Epithelial cell of proximal tubule (primary cell): Measurements from ENCODE around the gene PRR35. TPM values are rescaled to one million over a fixed set of nuclear protein-coding genes. Genes with fewer than 3 reads are reported as not detected.

Source experiments
- DNase-seq: peaks from one replicate; pipeline ENCODE4 v3.0.0-alpha.2; 2011; ENCODE audit warnings: low read depth
- H3K4me3 ChIP-seq: 2 replicates; pipeline ENCODE4 v1.5.1; 2011; ENCODE audit warnings: low read depth, mild to moderate bottlenecking, low read length
- total RNA-seq: library from RNA; depleted of rRNA; stranded (reverse); fragments of >200 nt; gene quantifications from 2 replicates; pipeline ENCODE4 v1.2.3, GENCODE V29; 2015
- TF ChIP-seq, protein P1 (sequence below): conservative IDR thresholded peaks from 2 replicates; pipeline ENCODE4 v1.5.1; 2012; ENCODE audit warnings: low read depth, mild to moderate bottlenecking, low read length

PRR35 gene
- total RNA-seq, 1 donor from 2014 or later, result not detected

DNA sequence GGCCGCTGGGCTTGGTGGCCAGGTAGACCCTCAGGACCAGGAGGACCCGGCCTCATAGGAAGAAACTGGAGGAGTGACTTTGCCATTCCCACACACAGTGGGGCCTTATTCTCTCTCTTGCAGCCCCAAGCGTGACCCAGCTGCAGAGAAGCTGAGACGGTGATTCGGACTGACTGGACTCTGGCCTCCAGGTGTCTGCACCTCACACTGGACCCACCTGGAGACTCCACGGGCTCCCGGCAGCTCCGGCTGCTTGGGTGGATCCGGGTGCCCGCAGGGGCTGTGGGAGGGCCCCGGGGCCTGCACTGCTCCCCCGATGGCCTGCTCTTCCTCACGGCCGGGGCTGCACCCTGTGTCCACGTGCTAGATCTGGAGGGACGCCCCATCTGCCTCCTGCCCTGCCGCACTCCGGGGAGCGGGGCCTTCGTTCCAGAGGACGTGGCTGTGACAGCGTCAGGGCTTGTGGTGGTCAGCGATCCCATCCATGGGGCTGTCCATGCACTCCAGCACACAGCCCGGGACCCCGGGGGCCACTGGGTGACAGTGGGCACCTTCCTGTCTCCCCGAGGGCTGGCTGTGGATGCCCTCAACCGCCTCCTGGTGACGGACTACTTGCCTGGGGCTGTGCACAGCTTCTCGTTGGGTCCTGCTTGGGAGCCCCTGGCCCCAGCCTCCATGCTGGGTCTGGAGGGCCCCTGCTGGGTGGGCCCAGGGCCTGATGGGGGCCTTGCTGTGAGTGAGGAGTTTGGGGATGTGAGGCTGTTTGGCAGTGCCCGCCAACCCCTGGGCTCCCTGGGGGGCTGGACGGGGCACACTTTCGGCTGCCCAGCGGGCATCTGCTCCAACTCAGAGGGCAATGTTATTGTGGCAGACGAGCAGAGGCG, 7.4 kb downstream of the PRR35 start:
- no peak for DNase-seq
- H3K4me3 ChIP-seq, result no peak overlapping the region
- TF ChIP-seq, protein P1, sequence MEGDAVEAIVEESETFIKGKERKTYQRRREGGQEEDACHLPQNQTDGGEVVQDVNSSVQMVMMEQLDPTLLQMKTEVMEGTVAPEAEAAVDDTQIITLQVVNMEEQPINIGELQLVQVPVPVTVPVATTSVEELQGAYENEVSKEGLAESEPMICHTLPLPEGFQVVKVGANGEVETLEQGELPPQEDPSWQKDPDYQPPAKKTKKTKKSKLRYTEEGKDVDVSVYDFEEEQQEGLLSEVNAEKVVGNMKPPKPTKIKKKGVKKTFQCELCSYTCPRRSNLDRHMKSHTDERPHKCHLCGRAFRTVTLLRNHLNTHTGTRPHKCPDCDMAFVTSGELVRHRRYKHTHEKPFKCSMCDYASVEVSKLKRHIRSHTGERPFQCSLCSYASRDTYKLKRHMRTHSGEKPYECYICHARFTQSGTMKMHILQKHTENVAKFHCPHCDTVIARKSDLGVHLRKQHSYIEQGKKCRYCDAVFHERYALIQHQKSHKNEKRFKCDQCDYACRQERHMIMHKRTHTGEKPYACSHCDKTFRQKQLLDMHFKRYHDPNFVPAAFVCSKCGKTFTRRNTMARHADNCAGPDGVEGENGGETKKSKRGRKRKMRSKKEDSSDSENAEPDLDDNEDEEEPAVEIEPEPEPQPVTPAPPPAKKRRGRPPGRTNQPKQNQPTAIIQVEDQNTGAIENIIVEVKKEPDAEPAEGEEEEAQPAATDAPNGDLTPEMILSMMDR, result no peak

DNA sequence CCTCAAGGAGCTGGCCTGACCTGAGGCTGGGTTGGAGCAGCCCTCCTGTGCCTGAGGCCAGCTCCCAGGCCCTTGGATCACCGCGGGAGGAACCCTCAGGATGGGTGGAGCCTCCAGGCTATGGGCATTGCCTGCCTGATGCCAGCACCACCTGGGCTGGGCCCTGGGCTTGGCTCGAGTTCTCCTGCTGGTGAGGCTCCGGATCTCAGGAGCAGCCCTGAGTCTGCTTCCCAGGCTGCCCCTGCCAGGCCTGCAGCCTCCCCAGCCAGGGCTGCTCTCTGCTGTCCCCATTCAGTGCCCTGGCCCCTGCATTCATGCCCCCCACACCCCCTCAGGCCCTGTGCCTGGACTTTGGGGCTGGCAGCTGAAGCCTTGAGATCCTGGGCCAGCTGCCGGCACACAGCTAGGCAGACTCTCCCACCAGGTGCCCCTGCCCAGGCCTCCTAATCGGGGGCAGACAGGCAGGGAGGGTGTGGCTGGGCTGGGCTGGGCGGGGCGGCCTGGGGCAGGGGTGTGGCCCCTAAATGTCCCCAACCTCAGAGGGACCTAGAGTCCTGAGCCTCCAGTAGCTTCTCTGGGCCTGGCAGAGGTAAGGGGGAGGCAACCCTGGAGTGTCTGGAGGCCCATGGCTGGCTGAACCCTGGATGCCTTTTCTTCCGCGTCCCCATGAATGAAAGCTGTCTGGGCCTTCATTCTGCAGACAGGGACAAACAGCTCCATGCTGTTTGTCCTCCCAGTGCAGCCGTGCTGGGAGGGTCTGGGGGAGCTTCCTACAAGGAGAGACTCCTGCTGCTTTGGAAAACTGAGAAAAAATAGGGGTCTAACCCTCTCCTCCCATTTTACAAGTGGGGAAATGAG, 8.4 kb downstream of the PRR35 start:
- DNase-seq, result no peak
- H3K4me3 ChIP-seq, result peak overlapping the region; percentile 92
- TF ChIP-seq, protein P1, result no peak

DNA sequence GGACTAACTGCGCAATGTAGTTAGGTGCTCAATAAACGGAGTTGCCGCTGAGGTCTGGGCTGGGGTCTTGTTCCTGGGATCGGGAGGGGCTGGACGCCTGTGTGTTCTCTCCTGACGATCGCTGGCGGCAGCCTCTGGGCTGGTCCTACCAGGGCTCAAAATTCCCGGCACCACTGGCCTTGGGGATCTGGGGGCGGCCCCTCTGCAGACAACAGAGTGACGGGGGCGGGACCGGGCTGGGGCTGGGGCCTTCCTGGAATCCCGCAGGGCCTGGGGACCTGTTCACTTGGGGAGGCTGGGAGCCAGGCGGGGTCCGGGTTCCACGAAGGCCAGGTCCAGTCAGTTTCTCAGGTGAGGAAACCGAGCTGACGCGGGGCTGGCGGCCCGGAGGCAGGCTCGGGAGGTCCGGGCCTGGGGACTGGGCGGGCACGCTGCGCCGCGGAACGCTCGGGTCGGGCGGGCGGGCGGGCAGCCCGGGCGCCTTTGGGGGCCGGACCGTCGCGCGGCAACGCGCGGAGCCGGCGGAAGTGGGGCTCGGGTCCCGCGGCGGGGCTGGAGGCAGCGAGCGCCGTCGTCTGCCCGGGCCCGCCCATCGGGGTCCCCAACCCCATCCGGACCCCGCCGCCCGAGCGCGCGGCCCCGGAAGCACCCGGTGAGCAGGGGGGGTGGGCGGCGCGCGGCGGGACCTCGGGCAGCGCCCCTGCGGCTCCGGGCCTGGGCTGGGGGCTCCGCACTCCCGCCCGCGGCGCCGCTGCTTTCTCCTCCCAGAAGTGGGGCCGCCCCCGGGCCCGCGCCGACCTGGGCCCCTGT, 9.5 kb downstream of the PRR35 start, which contains the start of gene PIGQ:
TSS of gene PIGQ (plus strand) at position 524 of the 810 bp plus-strand sequence. CDS start 4,107 bp downstream, outside the sequence.
- no peak for DNase-seq
- TF ChIP-seq, protein P1, result no peak

DNA sequence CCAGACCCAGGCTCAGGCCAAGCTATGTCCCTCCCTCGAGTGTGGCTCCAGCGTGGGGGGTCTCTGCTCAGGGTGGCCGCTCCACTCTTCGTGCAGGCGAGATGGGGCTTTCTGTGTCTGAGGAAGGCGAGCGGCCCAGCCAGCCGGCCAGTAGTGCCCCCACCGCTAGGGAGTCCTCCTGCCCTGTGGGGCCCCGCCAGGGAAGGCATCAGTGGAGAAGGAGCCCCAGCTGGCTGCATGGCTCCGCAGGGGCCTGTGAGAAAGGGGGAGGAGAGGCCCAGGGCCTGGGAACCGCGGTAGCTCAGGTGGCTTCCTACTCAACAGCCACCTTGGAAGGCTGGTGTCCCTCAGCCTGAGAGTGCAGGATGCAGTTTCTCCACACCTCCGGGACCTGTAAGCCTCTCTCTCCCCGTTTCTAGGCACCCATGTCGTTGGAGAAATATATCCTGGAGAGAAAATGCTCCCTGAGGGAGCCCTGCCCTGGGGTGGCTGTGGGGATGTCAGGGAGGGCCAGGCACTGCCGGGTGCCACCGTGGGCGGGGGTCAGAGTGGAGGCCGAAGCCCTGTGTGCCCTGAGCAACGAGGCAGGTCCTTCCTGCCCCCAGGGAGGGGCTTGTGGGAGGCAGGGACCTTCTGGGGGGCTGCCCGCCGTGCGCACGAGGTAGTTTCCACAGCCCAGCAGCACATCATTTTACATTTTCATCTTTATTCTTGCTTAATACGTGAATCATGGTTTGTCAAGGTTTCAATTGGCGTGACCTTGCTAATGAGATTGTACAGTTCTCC, 12.9 kb downstream of the PRR35 start:
- TF ChIP-seq, protein P1, result no peak
- no peak overlapping the region for H3K4me3 ChIP-seq
- DNase-seq, result no peak

More for the DNA sequence above, 9.5 kb downstream of the PRR35 start, which contains the start of gene PIGQ:
- H3K4me3 ChIP-seq, result peak within 1 kb of the TSS; percentile 92

DNA sequence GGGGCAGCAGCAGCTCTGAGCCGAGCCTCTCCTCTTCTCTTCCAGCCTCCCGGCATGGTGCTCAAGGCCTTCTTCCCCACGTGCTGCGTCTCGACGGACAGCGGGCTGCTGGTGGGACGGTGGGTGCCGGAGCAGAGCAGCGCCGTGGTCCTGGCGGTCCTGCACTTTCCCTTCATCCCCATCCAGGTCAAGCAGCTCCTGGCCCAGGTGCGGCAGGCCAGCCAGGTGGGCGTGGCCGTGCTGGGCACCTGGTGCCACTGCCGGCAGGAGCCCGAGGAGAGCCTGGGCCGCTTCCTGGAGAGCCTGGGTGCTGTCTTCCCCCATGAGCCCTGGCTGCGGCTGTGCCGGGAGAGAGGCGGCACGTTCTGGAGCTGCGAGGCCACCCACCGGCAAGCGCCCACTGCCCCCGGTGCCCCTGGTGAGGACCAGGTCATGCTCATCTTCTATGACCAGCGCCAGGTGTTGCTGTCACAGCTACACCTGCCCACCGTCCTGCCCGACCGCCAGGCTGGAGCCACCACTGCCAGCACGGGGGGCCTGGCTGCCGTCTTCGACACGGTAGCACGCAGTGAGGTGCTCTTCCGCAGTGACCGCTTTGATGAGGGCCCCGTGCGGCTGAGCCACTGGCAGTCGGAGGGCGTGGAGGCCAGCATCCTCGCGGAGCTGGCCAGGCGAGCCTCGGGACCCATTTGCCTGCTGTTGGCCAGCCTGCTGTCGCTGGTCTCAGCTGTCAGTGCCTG, 14.0 kb downstream of the PRR35 start:
- H3K4me3 ChIP-seq, result no peak overlapping the region
- TF ChIP-seq, protein P1, result no peak
- DNase-seq, result no peak
